Fibroblast of lung (primary cell): Measurements from ENCODE around the gene RTTN. TPM values are rescaled to one million over a fixed set of nuclear protein-coding genes. Genes with fewer than 3 reads are reported as not detected.

Experiments
- DNase-seq, 2 donors: peaks; one replicate each; pipeline versions ENCODE4 v3.0.0 to v3.0.0-alpha.2; 2010; ENCODE audit warnings: low read depth in 2 of 2
- H2AFZ ChIP-seq: 2 replicates; pipeline ENCODE4 v1.5.1; 2012; ENCODE audit warnings: low read length, control low read depth, inconsistent platforms
- H3K27ac ChIP-seq: 2 replicates; pipeline ENCODE4 v1.5.1; 2011; ENCODE audit warnings: low read length, control low read depth; ENCODE audit not compliant: insufficient read depth
- H3K27me3 ChIP-seq: 2 replicates; pipeline ENCODE4 v1.5.1; 2011; ENCODE audit warnings: mild to moderate bottlenecking, low read length; ENCODE audit not compliant: control insufficient read depth, insufficient read depth
- H3K36me3 ChIP-seq: 2 replicates; pipeline ENCODE4 v1.5.1; 2011; ENCODE audit warnings: low read length; ENCODE audit not compliant: control insufficient read depth, insufficient read depth
- H3K4me1 ChIP-seq: 2 replicates; pipeline ENCODE4 v1.5.1; 2011; ENCODE audit warnings: low read length; ENCODE audit not compliant: control insufficient read depth, insufficient read depth; ENCODE audit errors: extremely low read depth
- H3K4me2 ChIP-seq: 2 replicates; pipeline ENCODE4 v1.5.1; 2011; ENCODE audit warnings: low read length, control low read depth; ENCODE audit not compliant: insufficient read depth; ENCODE audit errors: extremely low read depth
- H3K4me3 ChIP-seq, 4 experiments: fragments of 200-600 bp in 1 of 4; sonication (generic) in 1 of 4; replicated peaks in 1 of 4; 2 replicates each; pipeline ENCODE4 v1.5.1; 2011 to 2016; ENCODE audit warnings: low read length in 4 of 4, low read depth in 3 of 4, mild to moderate bottlenecking in 3 of 4, control low read depth in 2 of 4, inconsistent platforms in 1 of 4, mixed read lengths in 1 of 4; ENCODE audit not compliant: insufficient read depth in 1 of 4; ENCODE audit errors: control extremely low read depth in 1 of 4
- H3K79me2 ChIP-seq: 2 replicates; pipeline ENCODE4 v1.5.1; 2012; ENCODE audit warnings: mild to moderate bottlenecking, low read length, inconsistent platforms; ENCODE audit not compliant: control insufficient read depth, insufficient read depth
- H3K9ac ChIP-seq: 2 replicates; pipeline ENCODE4 v1.5.1; 2011; ENCODE audit warnings: mild to moderate bottlenecking, low read length, control low read depth; ENCODE audit not compliant: insufficient read depth
- H3K9me3 ChIP-seq: 2 replicates; pipeline ENCODE4 v1.5.1; 2012; ENCODE audit warnings: low read depth, low read length; ENCODE audit not compliant: control insufficient read depth, insufficient read depth
- H4K20me1 ChIP-seq: 2 replicates; pipeline ENCODE4 v1.5.1; 2011; ENCODE audit warnings: low read length; ENCODE audit not compliant: control insufficient read depth, insufficient read depth; ENCODE audit errors: extremely low read depth
- CTCF ChIP-seq, 2 donors: IDR thresholded peaks in 1 of 2; conservative IDR thresholded peaks in 1 of 2; 1 replicate in 1 of 2; 2 replicates in 1 of 2; pipeline ENCODE4 v1.5.1; 2011 to 2012; ENCODE audit warnings: low read length in 2 of 2, control low read depth in 1 of 2, inconsistent platforms in 1 of 2, low read depth in 1 of 2, mild to moderate bottlenecking in 1 of 2
- EZH2 ChIP-seq: IDR thresholded peaks from 2 replicates; pipeline ENCODE4 v1.5.1; 2012; ENCODE audit warnings: low read length, control low read depth, mild to moderate bottlenecking; ENCODE audit errors: missing control alignments
- polyA plus RNA-seq, 2 donors: library from polyadenylated mRNA; depleted of rRNA in 1 of 2; stranded (reverse) in 1 of 2; unstranded in 1 of 2; fragments of >200 nt; gene quantifications; 2 replicates each; pipeline ENCODE4 v1.2.1, GENCODE V29; 2011 to 2012; ENCODE audit warnings: missing spikeins in 1 of 2
- total RNA-seq: library from RNA; depleted of rRNA; stranded (reverse); fragments of >200 nt; gene quantifications from 2 replicates; pipeline ENCODE4 v1.2.1, GENCODE V29; 2014

Gene RTTN
- total and polyA plus RNA-seq, 2 donors (not counting 1 experiment from before 2014, with no cell fraction given): 5.4 to 19.0 TPM

- no peak overlapping the region for H2AFZ ChIP-seq
- DNase-seq: no peak
- H3K4me1 ChIP-seq: no peaks in the 10 kb centered on the region
- no peak overlapping the region for H3K27ac ChIP-seq
- no peaks in the 10 kb centered on the region for H4K20me1 ChIP-seq
- H3K9me3 ChIP-seq: no peaks in the 10 kb centered on the region
- H3K9ac ChIP-seq: no peak overlapping the region
- H3K4me3 ChIP-seq: no peak overlapping the region
- TF ChIP-seq CTCF (conservative IDR thresholded peaks at IDR 0.05 in 1 of 2, IDR thresholded peaks at IDR 0.05 in 1 of 2; ENCODE audit: low read depth in 1 of 2, low read length in 2 of 2): no peak
- TF ChIP-seq EZH2: no peak
- no peaks in the 10 kb centered on the region for H3K27me3 ChIP-seq
- H3K4me2 ChIP-seq: no peak overlapping the region
- no peaks in the 10 kb centered on the region for H3K36me3 ChIP-seq
- no peaks in the 10 kb centered on the region for H3K79me2 ChIP-seq
Observed at GRCh38 chr18:70015127-70015526, 190.4 kb downstream of the RTTN start.

- H3K4me3 ChIP-seq: peak overlapping the region in 1 of 4 experiments; percentile 29
- H3K79me2 ChIP-seq: no peaks in the 10 kb centered on the region
- H4K20me1 ChIP-seq: no peaks in the 10 kb centered on the region
- H2AFZ ChIP-seq: peak overlapping the region; percentile 59
- no peaks in the 10 kb centered on the region for H3K9me3 ChIP-seq
- H3K27me3 ChIP-seq: no peaks in the 10 kb centered on the region
- no peak for DNase-seq
- no peaks in the 10 kb centered on the region for H3K36me3 ChIP-seq
- no peak for TF ChIP-seq EZH2
- TF ChIP-seq CTCF (conservative IDR thresholded peaks at IDR 0.05 in 1 of 2, IDR thresholded peaks at IDR 0.05 in 1 of 2; ENCODE audit: low read depth in 1 of 2, low read length in 2 of 2): no peak
- no peak overlapping the region for H3K27ac ChIP-seq
- H3K4me2 ChIP-seq: peak overlapping the region; percentile 52
- H3K9ac ChIP-seq: no peak overlapping the region
- no peaks in the 10 kb centered on the region for H3K4me1 ChIP-seq
Observed at GRCh38 chr18:70005580-70005979, 199.9 kb downstream of the RTTN start.

- Histone ChIP-seq H3K4me2 (no peak overlapping the region), H3K27me3 (no peaks in the 10 kb centered on the region), H3K27ac (no peak overlapping the region), H3K9ac (no peak overlapping the region), H3K4me1 (no peaks in the 10 kb centered on the region), H3K9me3 (no peaks in the 10 kb centered on the region), H2AFZ (no peak overlapping the region), H4K20me1 (no peaks in the 10 kb centered on the region), H3K4me3 (no peak overlapping the region), H3K36me3 (no peaks in the 10 kb centered on the region), H3K79me2 (no peaks in the 10 kb centered on the region)
- peak; percentile 9 to 77 for DNase-seq
- no peak for TF ChIP-seq EZH2
- TF ChIP-seq CTCF (conservative IDR thresholded peaks at IDR 0.05 in 1 of 2, IDR thresholded peaks at IDR 0.05 in 1 of 2; ENCODE audit: low read depth in 1 of 2, low read length in 2 of 2): no peak
Observed at GRCh38 chr18:70004696-70005095, 200.8 kb downstream of the RTTN start.
